ENCODE results near the gene BTNL2. TPM values are rescaled to one million over a fixed set of nuclear protein-coding genes. Genes with fewer than 3 reads are reported as not detected.

Gene BTNL2
- total RNA-seq, 2 donors from 2014 or later: not detected

DNA sequence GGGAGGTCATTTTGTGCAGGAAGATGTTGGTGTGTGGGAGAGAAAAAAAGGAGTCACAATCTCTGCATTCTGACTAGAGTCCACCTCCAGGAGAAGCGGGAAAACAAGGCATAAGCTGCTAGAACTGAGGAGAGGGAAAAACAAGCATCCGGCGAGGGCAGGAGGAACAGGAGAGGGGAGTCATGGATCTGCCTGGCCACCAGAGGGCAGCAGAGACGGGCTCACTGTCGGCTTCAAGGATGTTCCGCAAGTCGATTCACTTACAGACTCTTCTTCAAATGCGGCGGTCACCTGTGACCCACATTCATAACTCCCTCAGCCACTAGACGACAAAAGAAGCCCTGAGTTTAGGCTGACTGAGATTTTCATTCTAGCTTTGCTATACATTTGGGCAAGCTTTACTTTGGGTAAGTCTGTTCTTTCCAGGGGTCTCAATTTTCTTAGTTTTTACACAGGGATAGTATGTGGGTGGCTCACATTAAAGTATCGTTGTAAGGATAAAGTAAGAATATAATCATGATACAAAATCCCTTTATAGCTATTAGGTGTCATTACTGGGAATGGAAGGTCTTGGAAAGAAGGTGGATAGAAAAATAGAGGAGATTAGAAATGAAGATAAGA is 6.6 kb upstream of the BTNL2 start:
- intact Hi-C loops (cut with DNase I): loop anchor here (2.0 to 10.0 kb wide), 2 partner anchors 373 to 451 kb away; no protein-coding TSS in a partner anchor
- peak; percentile 82 for DNase-seq
- Histone ChIP-seq H3K36me3 (no peaks in the 10 kb centered on the region), H3K4me1 (peaks cover 5% of the 10 kb centered on the region), H3K27ac (no peak overlapping the region), H3K27me3 (peaks cover 18% of the 10 kb centered on the region), H3K9ac (ENCODE audit: low read depth in 2 of 2, low read length in 2 of 2) (no peak overlapping the region), H3K9me3 (no peaks in the 10 kb centered on the region), H3K4me3 (no peak overlapping the region)
- TF ChIP-seq, protein P1, sequence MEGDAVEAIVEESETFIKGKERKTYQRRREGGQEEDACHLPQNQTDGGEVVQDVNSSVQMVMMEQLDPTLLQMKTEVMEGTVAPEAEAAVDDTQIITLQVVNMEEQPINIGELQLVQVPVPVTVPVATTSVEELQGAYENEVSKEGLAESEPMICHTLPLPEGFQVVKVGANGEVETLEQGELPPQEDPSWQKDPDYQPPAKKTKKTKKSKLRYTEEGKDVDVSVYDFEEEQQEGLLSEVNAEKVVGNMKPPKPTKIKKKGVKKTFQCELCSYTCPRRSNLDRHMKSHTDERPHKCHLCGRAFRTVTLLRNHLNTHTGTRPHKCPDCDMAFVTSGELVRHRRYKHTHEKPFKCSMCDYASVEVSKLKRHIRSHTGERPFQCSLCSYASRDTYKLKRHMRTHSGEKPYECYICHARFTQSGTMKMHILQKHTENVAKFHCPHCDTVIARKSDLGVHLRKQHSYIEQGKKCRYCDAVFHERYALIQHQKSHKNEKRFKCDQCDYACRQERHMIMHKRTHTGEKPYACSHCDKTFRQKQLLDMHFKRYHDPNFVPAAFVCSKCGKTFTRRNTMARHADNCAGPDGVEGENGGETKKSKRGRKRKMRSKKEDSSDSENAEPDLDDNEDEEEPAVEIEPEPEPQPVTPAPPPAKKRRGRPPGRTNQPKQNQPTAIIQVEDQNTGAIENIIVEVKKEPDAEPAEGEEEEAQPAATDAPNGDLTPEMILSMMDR (IDR thresholded peaks at IDR 0.05): peak; percentile 93

DNA sequence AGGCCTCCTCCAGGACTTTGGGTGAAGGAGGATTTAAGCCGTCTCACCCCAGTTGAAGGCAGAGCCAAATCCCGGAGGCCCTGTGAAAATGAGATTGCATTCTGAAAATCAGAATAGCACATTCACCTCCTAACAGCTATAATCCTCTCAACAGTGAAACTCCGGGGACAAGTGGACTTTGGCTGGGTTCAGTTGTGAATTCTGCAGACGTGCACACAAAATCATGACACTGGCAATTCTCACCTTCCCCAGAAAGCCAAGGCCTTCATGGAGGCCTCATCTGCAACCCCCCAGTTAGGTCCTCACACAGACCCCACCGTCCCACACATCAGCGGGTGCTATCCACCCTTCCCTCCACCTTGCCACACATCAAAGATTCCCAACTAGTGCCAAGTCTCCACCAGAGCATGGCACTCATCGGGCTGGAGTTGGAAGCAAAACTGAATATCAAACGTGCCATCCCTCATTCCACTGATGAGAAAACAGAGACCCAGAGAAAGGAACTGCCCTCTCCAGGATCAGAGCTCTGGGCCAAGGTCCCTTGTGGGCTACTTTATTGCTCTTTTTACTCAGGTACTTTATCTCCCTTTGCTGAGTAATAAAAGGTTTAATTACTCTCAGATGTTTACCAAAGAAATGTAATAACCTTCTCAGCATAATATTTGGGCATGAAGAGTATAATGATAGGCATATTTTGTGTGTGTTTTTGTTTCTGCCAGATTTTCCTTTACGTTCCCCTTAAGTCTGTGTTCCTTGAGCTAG is 4.8 kb upstream of the BTNL2 start:
- no peak overlapping the region for H3K27ac ChIP-seq
- H3K4me3 ChIP-seq: no peak overlapping the region
- no peaks in the 10 kb centered on the region for H3K9me3 ChIP-seq
- intact Hi-C loops (cut with DNase I): loop anchor here (10.0 kb wide), 1 partner anchor 453 kb away; no protein-coding TSS in a partner anchor
- H3K4me1 ChIP-seq: peaks cover 5% of the 10 kb centered on the region
- peak; percentile 25 for DNase-seq
- TF ChIP-seq, protein P1 (IDR thresholded peaks at IDR 0.05): no peak
- H3K36me3 ChIP-seq: no peaks in the 10 kb centered on the region
- H3K9ac ChIP-seq (ENCODE audit: low read depth in 2 of 2, low read length in 2 of 2): no peak overlapping the region
- H3K27me3 ChIP-seq: peaks cover 18% of the 10 kb centered on the region

DNA sequence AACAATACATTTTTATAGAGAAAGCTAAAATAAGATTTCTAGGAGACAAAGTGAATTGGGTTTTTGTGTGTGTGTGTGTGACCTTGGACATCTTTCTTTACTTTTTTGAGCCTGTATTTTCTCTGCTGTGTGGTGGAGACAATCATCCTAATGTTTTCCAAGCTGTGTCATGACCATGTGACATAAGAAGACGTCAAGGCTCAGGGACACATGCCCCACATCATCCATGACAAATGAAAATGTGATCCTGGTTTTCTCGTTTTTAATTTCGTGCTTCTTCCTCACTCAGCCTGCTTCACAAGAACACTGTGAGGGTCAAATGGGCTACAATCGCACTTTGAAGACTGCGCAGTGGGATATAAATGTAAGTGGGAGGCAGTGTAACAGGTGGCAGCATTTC is 3.9 kb upstream of the BTNL2 start:
- Histone ChIP-seq H3K4me3 (no peak overlapping the region), H3K27me3 (peaks cover 12% of the 10 kb centered on the region), H3K4me1 (peaks cover 5% of the 10 kb centered on the region), H3K36me3 (no peaks in the 10 kb centered on the region), H3K9ac (ENCODE audit: low read depth in 2 of 2, low read length in 2 of 2) (no peak overlapping the region), H3K9me3 (no peaks in the 10 kb centered on the region), H3K27ac (no peak overlapping the region)
- TF ChIP-seq, protein P1 (IDR thresholded peaks at IDR 0.05): no peak
- no peak for DNase-seq
- intact Hi-C loops (cut with DNase I): loop anchor here (10.0 kb wide), 1 partner anchor 454 kb away; no protein-coding TSS in a partner anchor

DNA sequence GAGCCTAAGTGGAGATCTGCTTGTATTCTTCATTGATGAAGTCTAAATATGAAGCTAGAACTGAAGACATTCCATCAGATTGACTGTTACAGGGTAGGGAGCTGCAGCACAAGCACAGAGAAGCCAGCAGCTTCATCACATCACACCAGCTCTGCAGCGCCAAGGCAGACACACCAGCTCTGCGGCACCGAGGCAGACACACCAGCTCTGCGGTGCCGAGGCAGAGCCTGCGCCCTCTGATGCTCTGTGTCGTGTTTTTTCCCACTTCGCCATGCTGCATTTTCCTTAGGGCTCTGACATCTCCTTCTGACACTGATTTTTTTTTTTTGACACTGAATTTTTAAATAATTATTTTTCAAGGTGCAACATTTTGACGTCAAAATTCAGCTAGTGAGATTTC is 784 bp downstream of the BTNL2 start:
- DNase-seq: no peak
- intact Hi-C loops (cut with DNase I): no loop called here
- peaks cover 20% of the 10 kb centered on the region for H3K27me3 ChIP-seq

GRCh38 chr6:32405656-32406055 is 1.3 kb downstream of the BTNL2 start:
- H3K36me3 ChIP-seq: no peaks in the 10 kb centered on the region
- no peaks in the 10 kb centered on the region for H3K9me3 ChIP-seq
- H3K4me1 ChIP-seq: no peaks in the 10 kb centered on the region
- H3K9ac ChIP-seq (ENCODE audit: low read depth in 2 of 2, low read length in 2 of 2): no peak overlapping the region
- no peak for DNase-seq
- intact Hi-C loops (cut with DNase I): no loop called here
- no peak overlapping the region for H3K4me3 ChIP-seq
- peaks cover 20% of the 10 kb centered on the region for H3K27me3 ChIP-seq
- no peak overlapping the region for H3K27ac ChIP-seq
- TF ChIP-seq, protein P1 (IDR thresholded peaks at IDR 0.05): no peak

More for the DNA sequence above, 784 bp downstream of the BTNL2 start:
- H3K4me1 ChIP-seq: no peaks in the 10 kb centered on the region
- no peaks in the 10 kb centered on the region for H3K9me3 ChIP-seq
- H3K27ac ChIP-seq: no peak overlapping the region
- H3K36me3 ChIP-seq: no peaks in the 10 kb centered on the region
- TF ChIP-seq, protein P1 (IDR thresholded peaks at IDR 0.05): no peak
- no peak overlapping the region for H3K4me3 ChIP-seq
- H3K9ac ChIP-seq (ENCODE audit: low read depth in 2 of 2, low read length in 2 of 2): no peak overlapping the region

All from colonic mucosa (tissue), 4 donors.